Epithelial cell of proximal tubule (primary cell): ENCODE results near the gene MMP11. TPM values are rescaled to one million over a fixed set of nuclear protein-coding genes. Genes with fewer than 3 reads are reported as not detected.

Source experiments
- DNase-seq: peaks from one replicate; pipeline ENCODE4 v3.0.0-alpha.2; 2011; ENCODE audit warnings: low read depth
- H3K4me3 ChIP-seq: 2 replicates; pipeline ENCODE4 v1.5.1; 2011; ENCODE audit warnings: low read depth, mild to moderate bottlenecking, low read length
- CTCF ChIP-seq: conservative IDR thresholded peaks from 2 replicates; pipeline ENCODE4 v1.5.1; 2012; ENCODE audit warnings: low read depth, mild to moderate bottlenecking, low read length
- total RNA-seq: library from RNA; depleted of rRNA; stranded (reverse); fragments of >200 nt; gene quantifications from 2 replicates; pipeline ENCODE4 v1.2.3, GENCODE V29; 2015

MMP11 gene
- total RNA-seq, 1 donor from 2014 or later: 22.3 TPM

- no peak for TF ChIP-seq CTCF
- no peak for DNase-seq
- no peak overlapping the region for H3K4me3 ChIP-seq
Measured at GRCh38 chr22:23753385-23753784, 19.3 kb upstream of the MMP11 start.

GRCh38 chr22:23754220-23754919 lies 18.3 kb upstream of the MMP11 start, which contains the start of gene VPREB3:
VPREB3 (minus strand) TSS chr22:23754425; CDS start chr22:23754363, 62 bp downstream.
- no peak for DNase-seq
- no peak within 1 kb of the TSS for H3K4me3 ChIP-seq
- no peak for TF ChIP-seq CTCF

GRCh38 chr22:23754980-23755636 lies 17.5 kb upstream of the MMP11 start:
- H3K4me3 ChIP-seq: no peak overlapping the region
- no peak for DNase-seq
- no peak for TF ChIP-seq CTCF

GRCh38 chr22:23755711-23756110 lies 16.9 kb upstream of the MMP11 start:
- TF ChIP-seq CTCF: no peak
- DNase-seq: no peak
- no peak overlapping the region for H3K4me3 ChIP-seq

GRCh38 chr22:23756891-23757290 lies 15.8 kb upstream of the MMP11 start:
- H3K4me3 ChIP-seq: no peak overlapping the region
- DNase-seq: no peak
- no peak for TF ChIP-seq CTCF

GRCh38 chr22:23759566-23759965 lies 13.1 kb upstream of the MMP11 start:
- TF ChIP-seq CTCF: no peak
- no peak overlapping the region for H3K4me3 ChIP-seq
- no peak for DNase-seq
